Thyroid gland (tissue), 4 donors: Measurements from ENCODE around the gene SFXN4.

Experiments used
- CTCF ChIP-seq, 6 experiments: fragments of 200-600 bp in 3 of 6; fragments of 450-650 bp in 3 of 6; sonication (generic) in 3 of 6; IDR thresholded peaks; one replicate each; pipeline ENCODE4 v1.5.1; 2016 to 2019; ENCODE audit warnings: antibody characterized with exemption in 6 of 6, mild to moderate bottlenecking in 2 of 6, inconsistent platforms in 1 of 6, moderate library complexity in 1 of 6
- POLR2A ChIP-seq, 2 donors: fragments of 450-650 bp; IDR thresholded peaks; one replicate each; pipeline ENCODE4 v1.6.1; 2017; ENCODE audit warnings: antibody characterized with exemption in 2 of 2, mild to moderate bottlenecking in 2 of 2, moderate library complexity in 1 of 2

GRCh38 chr10:119159332-119159731 lies 6.2 kb downstream of the SFXN4 start:
- TF ChIP-seq POLR2A (IDR thresholded peaks at IDR 0.05) (no peak), CTCF (IDR thresholded peaks at IDR 0.05) (no peak)
